GM12865 (cell line): ENCODE results near the gene DYNLRB1.

Experiments used
- DNase-seq: peaks from one replicate; pipeline ENCODE4 v3.0.0; 2010; ENCODE audit warnings: low read depth
- H3K4me3 ChIP-seq: 2 replicates; pipeline ENCODE4 v1.5.1; 2011; ENCODE audit warnings: mild to moderate bottlenecking, low read depth, low read length, control low read depth
- TF ChIP-seq, protein P1 (sequence below): IDR thresholded peaks from 2 replicates; pipeline ENCODE4 v1.5.1; 2011; ENCODE audit warnings: low read length, control low read depth, low read depth, inconsistent platforms; ENCODE audit not compliant: insufficient read depth; ENCODE audit errors: missing control alignments

DYNLRB1 gene

DNA sequence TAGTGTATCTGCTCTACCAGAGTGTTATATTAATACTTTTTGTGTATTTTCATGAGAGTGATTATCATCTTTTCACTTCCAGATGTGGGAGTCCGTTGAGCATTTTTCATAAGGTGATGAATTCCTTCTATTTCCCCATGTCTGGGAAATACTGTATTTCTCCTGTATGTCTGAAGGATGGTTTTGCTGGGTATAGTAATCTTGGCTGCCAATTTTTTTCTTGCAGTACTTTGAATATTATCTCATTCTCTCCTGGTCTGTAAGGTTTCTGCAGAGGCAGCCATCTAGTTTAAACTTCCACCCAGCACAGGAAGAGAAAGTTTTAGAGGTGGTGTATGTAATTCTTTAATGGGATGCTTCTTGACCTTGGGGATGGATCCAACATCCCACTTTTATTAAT, 15.4 kb upstream of the DYNLRB1 start:
- no peak overlapping the region for H3K4me3 ChIP-seq
- no peak for DNase-seq
- TF ChIP-seq, protein P1, sequence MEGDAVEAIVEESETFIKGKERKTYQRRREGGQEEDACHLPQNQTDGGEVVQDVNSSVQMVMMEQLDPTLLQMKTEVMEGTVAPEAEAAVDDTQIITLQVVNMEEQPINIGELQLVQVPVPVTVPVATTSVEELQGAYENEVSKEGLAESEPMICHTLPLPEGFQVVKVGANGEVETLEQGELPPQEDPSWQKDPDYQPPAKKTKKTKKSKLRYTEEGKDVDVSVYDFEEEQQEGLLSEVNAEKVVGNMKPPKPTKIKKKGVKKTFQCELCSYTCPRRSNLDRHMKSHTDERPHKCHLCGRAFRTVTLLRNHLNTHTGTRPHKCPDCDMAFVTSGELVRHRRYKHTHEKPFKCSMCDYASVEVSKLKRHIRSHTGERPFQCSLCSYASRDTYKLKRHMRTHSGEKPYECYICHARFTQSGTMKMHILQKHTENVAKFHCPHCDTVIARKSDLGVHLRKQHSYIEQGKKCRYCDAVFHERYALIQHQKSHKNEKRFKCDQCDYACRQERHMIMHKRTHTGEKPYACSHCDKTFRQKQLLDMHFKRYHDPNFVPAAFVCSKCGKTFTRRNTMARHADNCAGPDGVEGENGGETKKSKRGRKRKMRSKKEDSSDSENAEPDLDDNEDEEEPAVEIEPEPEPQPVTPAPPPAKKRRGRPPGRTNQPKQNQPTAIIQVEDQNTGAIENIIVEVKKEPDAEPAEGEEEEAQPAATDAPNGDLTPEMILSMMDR = no peak

DNA sequence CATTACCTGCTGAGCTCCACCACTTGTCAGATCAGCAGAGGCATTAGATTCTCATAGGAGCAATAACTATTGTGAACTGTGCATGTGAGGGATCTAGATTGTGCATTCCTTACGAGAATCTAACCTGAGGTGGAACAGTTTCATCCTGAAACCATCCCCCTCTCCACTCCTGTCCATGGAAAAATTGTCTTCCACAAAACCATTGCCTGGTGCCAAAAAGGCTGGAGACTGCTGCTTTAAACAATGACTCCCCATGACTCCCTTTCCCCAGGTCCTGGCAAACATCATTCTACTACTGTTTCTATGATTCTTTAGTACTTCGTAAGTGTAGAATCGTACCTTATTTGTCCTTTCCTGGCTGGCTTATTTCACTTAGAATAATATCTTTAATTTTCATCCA, 9.7 kb upstream of the DYNLRB1 start:
- TF ChIP-seq, protein P1 = no peak
- no peak for DNase-seq

DNA sequence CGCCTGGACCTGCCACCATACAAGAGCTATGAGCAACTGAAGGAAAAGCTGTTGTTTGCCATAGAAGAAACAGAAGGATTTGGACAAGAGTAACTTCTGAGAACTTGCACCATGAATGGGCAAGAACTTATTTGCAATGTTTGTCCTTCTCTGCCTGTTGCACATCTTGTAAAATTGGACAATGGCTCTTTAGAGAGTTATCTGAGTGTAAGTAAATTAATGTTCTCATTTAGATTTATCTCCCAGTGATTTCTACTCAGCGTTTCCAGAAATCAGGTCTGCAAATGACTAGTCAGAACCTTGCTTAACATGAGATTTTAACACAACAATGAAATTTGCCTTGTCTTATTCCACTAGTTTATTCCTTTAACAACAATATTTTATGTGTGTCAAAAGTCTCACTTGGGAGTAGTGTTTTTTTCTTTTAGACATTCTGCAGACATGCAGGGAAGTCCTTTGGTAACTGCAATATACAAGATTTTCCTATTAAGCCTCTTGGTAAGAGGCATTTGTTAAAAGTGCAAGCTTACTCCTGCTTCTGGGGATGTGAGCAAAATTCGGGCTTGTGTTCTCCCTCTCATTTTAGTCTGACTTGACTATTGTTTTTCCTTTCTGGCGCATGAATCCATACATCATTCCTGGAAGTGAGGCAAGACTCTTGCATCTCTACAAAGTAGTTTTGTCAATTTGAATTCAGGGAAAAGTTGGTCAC, 8.4 kb upstream of the DYNLRB1 start:
- no peak for DNase-seq
- TF ChIP-seq, protein P1 = no peak
- H3K4me3 ChIP-seq = no peak overlapping the region

More for the DNA sequence above, 9.7 kb upstream of the DYNLRB1 start:
- H3K4me3 ChIP-seq = no peak overlapping the region

DNA sequence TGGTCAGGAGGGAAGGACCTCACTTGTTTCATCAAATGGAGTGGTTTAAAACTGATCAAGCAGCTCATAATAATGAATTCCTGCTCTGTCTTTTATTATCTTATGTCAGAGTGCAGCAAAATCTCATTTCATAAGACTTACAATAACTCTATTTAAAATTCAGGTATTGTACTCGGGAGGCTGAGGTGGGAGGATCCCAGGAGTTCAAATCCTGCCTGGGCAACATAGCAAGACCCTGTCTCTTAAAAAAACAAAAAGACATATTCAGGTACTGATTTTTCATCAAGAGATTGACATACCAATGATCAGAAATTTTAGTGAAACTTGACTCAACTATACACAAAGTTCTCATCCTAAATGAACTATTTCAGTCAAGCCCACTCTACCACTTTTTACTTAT, 5.6 kb upstream of the DYNLRB1 start:
- no peak for DNase-seq
- no peak overlapping the region for H3K4me3 ChIP-seq
- TF ChIP-seq, protein P1 = no peak

DNA sequence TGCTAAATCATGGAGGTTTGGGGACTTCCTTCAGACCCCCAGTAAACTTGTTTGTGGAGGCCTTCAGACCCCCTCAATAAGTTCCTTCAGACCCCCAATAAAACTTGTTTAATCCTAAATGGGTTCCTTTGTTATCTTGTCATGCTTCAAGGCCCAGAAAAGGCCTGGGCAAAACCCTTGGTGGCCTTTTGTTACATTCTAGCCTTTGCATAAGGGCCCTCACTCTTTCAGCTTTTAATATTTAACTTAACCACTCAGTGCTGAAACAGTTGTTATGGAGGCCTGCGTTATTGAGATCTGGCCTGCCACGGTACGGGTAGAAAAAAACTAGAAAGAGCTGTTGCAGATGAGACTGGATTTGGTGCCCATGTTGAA, 4.3 kb upstream of the DYNLRB1 start:
- no peak overlapping the region for H3K4me3 ChIP-seq
- TF ChIP-seq, protein P1 = no peak
- no peak for DNase-seq

DNA sequence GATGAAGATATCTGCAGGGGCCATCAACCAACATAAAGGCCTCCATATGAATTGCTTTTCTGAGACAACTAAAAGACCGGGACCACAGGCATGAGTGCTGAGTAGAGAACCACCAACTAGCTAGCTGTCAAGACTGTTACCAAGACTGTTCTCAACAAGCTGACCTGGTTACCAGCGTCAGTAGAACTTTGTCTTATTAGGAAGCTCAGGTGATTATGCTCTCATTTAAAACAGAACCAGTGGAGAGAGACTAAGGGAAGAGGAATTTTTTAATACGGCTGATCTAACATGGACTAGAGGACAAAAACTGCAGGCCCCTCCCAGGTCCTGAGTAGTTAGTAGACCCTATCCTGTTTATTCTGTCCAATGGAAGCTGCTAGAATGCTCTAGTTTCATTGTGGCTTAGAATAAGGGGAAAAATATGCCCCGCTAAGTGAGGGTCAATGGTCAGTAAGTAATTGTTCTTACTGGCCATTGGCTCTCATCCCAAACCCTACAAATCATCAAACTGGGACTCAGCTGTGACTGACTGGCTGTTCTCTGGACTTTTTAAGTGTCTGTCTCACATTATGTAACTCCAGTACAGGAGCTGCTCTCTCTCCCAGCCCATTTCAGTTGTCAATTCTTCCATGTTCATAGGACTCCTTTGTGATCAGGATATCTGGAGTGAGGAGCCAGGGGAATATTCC, 3.8 kb upstream of the DYNLRB1 start:
- no peak overlapping the region for H3K4me3 ChIP-seq
- no peak for DNase-seq
- TF ChIP-seq, protein P1 = no peak
